HCT116 (cell line): ENCODE measurements around the gene NOL9. TPM values are rescaled to one million over a fixed set of nuclear protein-coding genes. Genes with fewer than 3 reads are reported as not detected.

Experiments
- ATAC-seq: fragments of 200-7000 bp; cut with Tn5 transposase; 2 replicates; pipeline ENCODE4 v1.9.1; 2020; ENCODE audit warnings: mild to moderate bottlenecking, moderate library complexity
- BruUV-seq: library from RNA; stranded (reverse); fragments of 400-500 nt; replicated peaks from 2 replicates; lab custom pipeline; 2021; lab: Mats Ljungman, UMichigan
- CTCF ChIA-PET: fragments of 300-600 bp; sonication (Branson Sonifier 250); formaldehyde crosslinking; loops from one replicate; lab custom pipeline; 2021; ENCODE audit warnings: antibody characterized with exemption; lab: Charles Lee
- POLR2A ChIA-PET: fragments of 300-600, 350-600 bp; sonication (Branson Sonifier 250); formaldehyde crosslinking; loops from one replicate; lab custom pipeline; 2021; ENCODE audit warnings: antibody characterized with exemption; lab: Charles Lee
- RAD21 ChIA-PET, 2 experiments: fragments of 300-600 bp; sonication (Branson Sonifier 250); formaldehyde crosslinking; loops; one replicate each; lab custom pipeline; 2023; ENCODE audit warnings: low total read pairs in 2 of 2; ENCODE audit not compliant: uncharacterized antibody in 2 of 2, unreplicated experiment in 2 of 2, low non-redundant PET in 1 of 2; lab: Charles Lee
- DNase-seq: peaks from one replicate; pipeline ENCODE4 v3.0.0-alpha.2; 2010; ENCODE audit warnings: low read depth, low spot score
- H2AFZ ChIP-seq: fragments of 200-600 bp; shearing (Covaris generic), sonication (generic); 2 replicates; pipeline ENCODE4 v1.6.1; 2017; ENCODE audit warnings: low read depth, mixed run types, mixed read lengths, antibody characterized with exemption, low read length; ENCODE audit not compliant: poor library complexity, severe bottlenecking
- H3K27ac ChIP-seq: 2 replicates; pipeline ENCODE4 v1.5.1; 2012; ENCODE audit warnings: low read depth, low read length
- H3K27me3 ChIP-seq: fragments of 200-600 bp; sonication (generic); 2 replicates; pipeline ENCODE4 v1.6.1; 2016; ENCODE audit warnings: mixed run types, low read length, mixed read lengths; ENCODE audit not compliant: insufficient read depth
- H3K36me3 ChIP-seq, 2 experiments: fragments of 200-500 bp in 1 of 2; fragments of 200-600 bp in 1 of 2; sonication (Bioruptor generic) in 1 of 2; sonication (generic) in 1 of 2; 2 replicates each; pipeline versions ENCODE4 v1.5.1 to v1.6.1; 2014 to 2016; ENCODE audit warnings: low read length in 2 of 2, inconsistent platforms in 1 of 2, mixed read lengths in 1 of 2, mixed run types in 1 of 2; ENCODE audit not compliant: insufficient read depth in 2 of 2, control insufficient read depth in 1 of 2
- H3K4me1 ChIP-seq, 2 experiments: fragments of 200-600 bp in 1 of 2; sonication (generic) in 1 of 2; 2 replicates each; pipeline versions ENCODE4 v1.5.1 to v1.6.1; 2012 to 2017; ENCODE audit warnings: low read length in 2 of 2, inconsistent platforms in 1 of 2, mild to moderate bottlenecking in 1 of 2, mixed read lengths in 1 of 2, mixed run types in 1 of 2, moderate library complexity in 1 of 2; ENCODE audit not compliant: insufficient read depth in 2 of 2, control insufficient read depth in 1 of 2
- H3K4me2 ChIP-seq: fragments of 200-600 bp; sonication (generic); 2 replicates; pipeline ENCODE4 v1.6.1; 2017; ENCODE audit warnings: mixed run types, low read length, mixed read lengths
- H3K4me3 ChIP-seq, 2 experiments: fragments of 200-600 bp in 1 of 2; sonication (generic) in 1 of 2; replicated peaks in 1 of 2; 2 replicates each; pipeline ENCODE4 v1.5.1; 2011 to 2016; ENCODE audit warnings: low read length in 2 of 2, control low read depth in 1 of 2, low read depth in 1 of 2, mild to moderate bottlenecking in 1 of 2, mixed read lengths in 1 of 2, mixed run types in 1 of 2
- H3K79me2 ChIP-seq: fragments of 200-600 bp; sonication (generic); 2 replicates; pipeline ENCODE4 v1.6.1; 2017; ENCODE audit warnings: mild to moderate bottlenecking, mixed run types, low read length, moderate library complexity, mixed read lengths; ENCODE audit not compliant: insufficient read depth
- H3K9ac ChIP-seq: fragments of 200-600 bp; sonication (generic); 2 replicates; pipeline ENCODE4 v1.6.1; 2016; ENCODE audit warnings: low read length, mixed read lengths
- H3K9me2 ChIP-seq: fragments of 200-600 bp; sonication (generic), shearing (Covaris generic); 2 replicates; pipeline ENCODE4 v1.6.1; 2017; ENCODE audit warnings: mixed run types, mild to moderate bottlenecking, moderate library complexity; ENCODE audit not compliant: insufficient read depth
- H3K9me3 ChIP-seq, 2 experiments: fragments of 200-500 bp in 1 of 2; fragments of 200-600 bp in 1 of 2; sonication (Bioruptor generic) in 1 of 2; sonication (generic) in 1 of 2; 2 replicates each; pipeline ENCODE4 v1.6.1; 2014 to 2017; ENCODE audit warnings: low read length in 2 of 2, mixed read lengths in 2 of 2, inconsistent platforms in 1 of 2, low read depth in 1 of 2, mild to moderate bottlenecking in 1 of 2, mixed run types in 1 of 2, moderate library complexity in 1 of 2; ENCODE audit not compliant: control insufficient read depth in 1 of 2, insufficient read depth in 1 of 2
- H4K20me1 ChIP-seq: fragments of 200-600 bp; sonication (generic), shearing (Covaris generic); 2 replicates; pipeline ENCODE4 v1.6.1; 2017; ENCODE audit warnings: mixed run types, mild to moderate bottlenecking, moderate library complexity; ENCODE audit not compliant: insufficient read depth
- ATF3 ChIP-seq: IDR thresholded peaks from 2 replicates; pipeline ENCODE4 v1.6.1; 2012
- CBX3 ChIP-seq: IDR thresholded peaks from 2 replicates; pipeline ENCODE4 v1.6.1; 2012; ENCODE audit warnings: low read depth
- CEBPB ChIP-seq: IDR thresholded peaks from 2 replicates; pipeline ENCODE4 v1.6.1; 2012; ENCODE audit warnings: low read depth
- CTCF ChIP-seq, 3 experiments: fragments of 200-600 bp in 1 of 3; sonication (generic) in 1 of 3; IDR thresholded peaks in 2 of 3; conservative IDR thresholded peaks in 1 of 3; 2 replicates each; pipeline ENCODE4 v1.5.1; 2012 to 2017; ENCODE audit warnings: low read depth in 2 of 3, low read length in 2 of 3, antibody characterized with exemption in 1 of 3, borderline replicate concordance in 1 of 3, control low read depth in 1 of 3, mild to moderate bottlenecking in 1 of 3, mixed read lengths in 1 of 3, mixed run types in 1 of 3, moderate library complexity in 1 of 3; ENCODE audit not compliant: insufficient read depth in 1 of 3
- EZH2 ChIP-seq: fragments of 200-600 bp; sonication (generic); IDR thresholded peaks from 2 replicates; pipeline ENCODE4 v1.6.1; 2017; ENCODE audit warnings: antibody characterized with exemption, mixed run types
- EZH2phosphoT487 ChIP-seq: fragments of 200-600 bp; IDR thresholded peaks from 2 replicates; pipeline ENCODE4 v1.6.1; 2018; ENCODE audit warnings: antibody characterized with exemption, borderline replicate concordance
- FOSL1 ChIP-seq: IDR thresholded peaks from 2 replicates; pipeline ENCODE4 v1.6.1; 2012; ENCODE audit warnings: low read depth
- JUND ChIP-seq: IDR thresholded peaks from 2 replicates; pipeline ENCODE4 v1.6.1; 2012
- MAX ChIP-seq: IDR thresholded peaks from 2 replicates; pipeline ENCODE4 v1.6.1; 2012
- RAD21 ChIP-seq: IDR thresholded peaks from 2 replicates; pipeline ENCODE4 v1.6.1; 2012; ENCODE audit warnings: low read depth, mild to moderate bottlenecking
- REST ChIP-seq: IDR thresholded peaks from 2 replicates; pipeline ENCODE4 v1.6.1; 2012; ENCODE audit warnings: low read depth
- SP1 ChIP-seq: IDR thresholded peaks from 2 replicates; pipeline ENCODE4 v1.6.1; 2012; ENCODE audit warnings: low read depth
- SRF ChIP-seq: IDR thresholded peaks from 2 replicates; pipeline ENCODE4 v1.6.1; 2012; ENCODE audit warnings: low read depth
- TCF7L2 ChIP-seq: IDR thresholded peaks from 2 replicates; pipeline ENCODE4 v1.7.0; 2011; ENCODE audit warnings: borderline replicate concordance, inconsistent platforms; ENCODE audit not compliant: insufficient read depth, insufficient read length; ENCODE audit errors: extremely low read depth
- YY1 ChIP-seq: IDR thresholded peaks from 2 replicates; pipeline ENCODE4 v1.6.1; 2011; ENCODE audit warnings: low read length, low read depth, moderate library complexity, mild to moderate bottlenecking; ENCODE audit not compliant: insufficient replicate concordance; ENCODE audit errors: extremely low read depth
- ZBTB33 ChIP-seq: IDR thresholded peaks from 2 replicates; pipeline ENCODE4 v1.6.1; 2011; ENCODE audit warnings: mild to moderate bottlenecking, low read length, moderate library complexity; ENCODE audit not compliant: insufficient replicate concordance; ENCODE audit errors: extremely low read depth
- ZFX ChIP-seq: fragments of 450-650 bp; IDR thresholded peaks from 2 replicates; pipeline ENCODE4 v1.6.1; 2017
- intact Hi-C: fragments of 100-400 bp; cut with micrococcal nuclease; formaldehyde crosslinking; loops from 2 replicates; pipeline ENCODE4 v1.10.0; 2022
- total RNA-seq: library from RNA; stranded (reverse); gene quantifications from one replicate; pipeline ENCODE4 v1.2.1, GENCODE V29; 2021; ENCODE audit not compliant: unreplicated experiment

NOL9 gene
- total RNA-seq, 1 experiment from 2014 or later = 46.4 TPM

GRCh38 chr1:6545276-6546112 lies 8.8 kb downstream of the NOL9 start (continued):
- TF ChIP-seq MAX = no peak
- TF ChIP-seq CBX3 = no peak
- no peak for TF ChIP-seq EZH2
- no peak for TF ChIP-seq JUND

- Histone ChIP-seq H3K27ac (no peak overlapping the region), H3K27me3 (no peaks in the 10 kb centered on the region), H3K9me2 (no peaks in the 10 kb centered on the region), H3K4me1 (no peaks in the 10 kb centered on the region), H3K9ac (no peak overlapping the region), H3K36me3 (peaks cover 41 to 53% of the 10 kb centered on the region in 2 experiments), H4K20me1 (peaks cover 12% of the 10 kb centered on the region; the same call in 1 of the 2 replicates), H2AFZ (no peak overlapping the region), H3K79me2 (peaks cover 44% of the 10 kb centered on the region), H3K9me3 (no peaks in the 10 kb centered on the region), H3K4me2 (no peak overlapping the region), H3K4me3 (no peak overlapping the region)
- ChIA-PET POLR2A (no interaction called here), CTCF (no interaction called here), RAD21 (no interaction called here)
- BruUV-seq = no TSS peak
- DNase-seq = no peak
- ATAC-seq = no peak
- intact Hi-C loops = no loop called here
- no peak for TF ChIP-seq EZH2phosphoT487
- TF ChIP-seq SP1 = no peak
- no peak for TF ChIP-seq FOSL1
- no peak for TF ChIP-seq CTCF (IDR thresholded peaks at IDR 0.05 in 2 of 3, conservative IDR thresholded peaks at IDR 0.05 in 1 of 3; ENCODE audit: borderline replicate concordance in 1 of 3, insufficient read depth in 1 of 3, low read depth in 2 of 3, low read length in 2 of 3)
- TF ChIP-seq ZFX = no peak
- TF ChIP-seq RAD21 = no peak
- no peak for TF ChIP-seq TCF7L2
- TF ChIP-seq ATF3 = no peak
- no peak for TF ChIP-seq REST
- no peak for TF ChIP-seq ZBTB33
- TF ChIP-seq YY1 = no peak
- TF ChIP-seq CEBPB = no peak
- no peak for TF ChIP-seq SRF
- no peak for TF ChIP-seq CBX3
- no peak for TF ChIP-seq EZH2
- TF ChIP-seq JUND = no peak
Observed at GRCh38 chr1:6544831-6545230, 9.5 kb downstream of the NOL9 start.
